Activated CD8-positive, alpha-beta memory T cell treated with anti-CD3 and anti-CD28 coated beads for 24 hours (primary cell): ENCODE measurements around the gene DDX27.
"Not testable (repeated sequence)": the region's sequence is repeated elsewhere in the genome, so short reads cannot be mapped to it uniquely, and the experiment has no call there.

Source experiments
- DNase-seq: peaks from one replicate; pipeline ENCODE4 v3.0.0-alpha.2; 2020

DDX27 gene

GRCh38 chr20:49219091-49219923 lies at the start of gene DDX27:
DDX27 (plus strand) TSS chr20:49219416; CDS start chr20:49219449, 33 bp downstream.
- peak; percentile 98 for DNase-seq

GRCh38 chr20:49169547-49169946 lies 49.7 kb upstream of the DDX27 start:
- DNase-seq, result no peak

GRCh38 chr20:49170714-49171113 lies 48.5 kb upstream of the DDX27 start:
- no peak for DNase-seq

- DNase-seq, result no peak
Measured at GRCh38 chr20:49171909-49172308, 47.3 kb upstream of the DDX27 start.

DNA sequence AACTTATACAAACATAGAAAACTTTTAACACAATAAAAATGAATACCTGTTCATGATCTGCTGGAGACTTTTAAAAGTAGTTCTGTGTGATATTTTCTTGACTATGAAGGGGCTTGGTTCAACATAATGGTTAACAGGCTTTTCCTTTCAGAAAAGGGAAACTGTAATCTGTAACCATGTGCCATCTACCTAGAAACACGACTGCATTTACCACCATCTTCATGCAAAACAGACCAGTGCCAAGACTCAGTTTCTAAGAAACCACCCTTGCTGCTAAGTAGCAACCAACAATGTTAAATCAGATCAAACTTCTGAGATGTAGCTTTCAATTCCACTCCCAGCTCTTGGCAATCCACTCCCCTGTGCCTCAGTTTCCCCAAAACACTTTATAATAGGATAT lies 46.8 kb upstream of the DDX27 start:
- no peak for DNase-seq

GRCh38 chr20:49174183-49174582 lies 45.0 kb upstream of the DDX27 start:
- DNase-seq, result no peak

GRCh38 chr20:49179368-49180277 lies 39.6 kb upstream of the DDX27 start:
- no peak for DNase-seq

DNA sequence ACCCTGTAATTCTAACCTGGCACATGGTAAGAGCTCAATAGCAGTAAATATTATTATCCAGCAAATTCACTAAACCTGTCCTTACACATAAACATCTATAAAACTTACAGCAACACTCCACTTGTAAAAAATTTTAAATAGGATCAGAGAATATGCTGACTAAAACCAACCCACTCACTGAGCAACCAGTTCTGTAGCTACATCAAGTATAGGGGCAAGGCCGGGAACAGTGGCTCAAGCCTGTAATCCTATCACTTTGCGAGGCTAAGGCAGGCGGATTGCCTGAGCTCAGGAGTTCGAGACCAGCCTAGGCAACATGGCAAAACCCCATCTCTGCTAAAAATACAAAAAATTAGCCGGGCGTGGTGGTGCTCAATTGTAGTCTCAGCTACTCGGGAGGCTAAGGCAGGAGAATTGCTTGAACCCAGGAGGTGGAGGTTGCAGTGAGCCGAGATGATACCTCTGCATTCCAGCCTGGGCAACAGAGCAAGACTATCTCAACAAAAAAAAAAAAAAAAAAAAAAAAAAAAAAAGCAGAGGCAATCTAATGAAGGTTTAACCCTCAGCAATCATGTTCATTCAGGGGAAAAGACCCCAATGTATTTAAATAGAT lies 37.8 kb upstream of the DDX27 start:
- no peak for DNase-seq

- DNase-seq, result no peak
Measured at GRCh38 chr20:49183444-49183843, 35.8 kb upstream of the DDX27 start.

DNA sequence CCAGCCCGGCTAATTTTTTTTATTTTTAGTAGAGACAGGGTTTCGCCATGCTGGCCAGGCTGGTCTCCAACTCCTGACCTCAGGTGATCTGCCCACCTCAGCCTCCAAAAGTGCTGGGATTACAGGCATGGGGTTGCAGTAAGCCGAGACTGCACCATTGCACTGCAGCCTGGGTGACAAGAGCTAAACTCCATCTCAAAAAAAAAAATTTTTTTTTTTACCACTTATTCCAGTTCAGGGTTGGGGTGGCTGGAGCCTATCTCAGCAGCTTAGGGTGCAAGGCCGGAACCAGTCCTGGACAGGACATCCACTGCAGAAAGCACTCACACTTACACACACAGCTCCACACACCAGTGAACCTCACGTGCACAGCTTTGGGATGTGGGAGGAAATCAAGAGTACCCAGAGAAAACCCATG lies 35.1 kb upstream of the DDX27 start:
- not testable (repeated sequence) for DNase-seq

- DNase-seq, result no peak
Measured at GRCh38 chr20:49184691-49185070, 34.5 kb upstream of the DDX27 start.

GRCh38 chr20:49185071-49185761 lies 34.0 kb upstream of the DDX27 start:
- no peak for DNase-seq

- peak; percentile 80 for DNase-seq
Measured at GRCh38 chr20:49186535-49187329, 32.5 kb upstream of the DDX27 start.

GRCh38 chr20:49187330-49187850 lies 31.8 kb upstream of the DDX27 start:
- peak; percentile 69 for DNase-seq

DNA sequence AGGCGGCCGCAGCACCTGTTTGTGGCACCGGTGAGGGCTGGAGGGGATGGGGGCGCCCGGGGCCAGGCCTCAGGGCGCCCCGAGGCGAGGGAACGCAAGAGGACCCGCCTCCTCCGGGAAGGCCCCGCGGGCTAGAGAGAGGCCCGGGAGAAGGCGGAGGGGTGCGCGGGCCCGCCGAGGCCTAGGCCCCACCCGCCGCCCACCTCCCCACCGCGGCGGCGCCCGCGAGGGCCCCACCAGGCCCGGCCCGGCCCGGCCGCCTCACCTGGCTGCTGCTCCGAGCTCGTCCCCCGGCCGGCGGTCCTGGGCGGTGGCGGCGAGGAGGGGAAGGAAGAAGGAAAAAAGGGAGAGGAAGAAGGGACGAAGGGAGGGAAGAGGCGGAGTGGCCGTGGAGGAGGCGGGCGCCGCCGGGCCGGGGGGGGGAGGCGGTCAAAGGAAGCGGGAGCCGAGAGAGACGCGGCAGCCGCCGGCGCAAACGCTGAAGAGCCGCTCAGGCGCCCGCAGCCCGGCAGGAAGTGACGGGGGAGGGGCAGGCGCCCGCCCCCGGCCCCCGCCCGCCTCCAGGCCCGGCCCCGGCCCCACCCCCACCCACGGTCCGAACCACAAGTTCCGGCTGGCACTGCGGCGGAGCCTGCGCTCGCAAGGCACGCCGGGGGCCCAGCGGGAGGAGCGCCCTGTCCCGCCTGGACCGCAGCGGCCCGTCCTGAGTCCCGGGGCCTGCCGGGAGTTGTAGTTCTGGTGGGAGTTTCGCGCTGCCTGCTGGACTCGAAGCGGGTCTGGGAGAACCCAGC lies 31.2 kb upstream of the DDX27 start, which contains the start of gene STAU1:
STAU1 (minus strand) TSS at position 484 of the 791 bp plus-strand sequence. CDS start 22,133 bp downstream, outside the sequence.
- DNase-seq, result peak; percentile 94

DNA sequence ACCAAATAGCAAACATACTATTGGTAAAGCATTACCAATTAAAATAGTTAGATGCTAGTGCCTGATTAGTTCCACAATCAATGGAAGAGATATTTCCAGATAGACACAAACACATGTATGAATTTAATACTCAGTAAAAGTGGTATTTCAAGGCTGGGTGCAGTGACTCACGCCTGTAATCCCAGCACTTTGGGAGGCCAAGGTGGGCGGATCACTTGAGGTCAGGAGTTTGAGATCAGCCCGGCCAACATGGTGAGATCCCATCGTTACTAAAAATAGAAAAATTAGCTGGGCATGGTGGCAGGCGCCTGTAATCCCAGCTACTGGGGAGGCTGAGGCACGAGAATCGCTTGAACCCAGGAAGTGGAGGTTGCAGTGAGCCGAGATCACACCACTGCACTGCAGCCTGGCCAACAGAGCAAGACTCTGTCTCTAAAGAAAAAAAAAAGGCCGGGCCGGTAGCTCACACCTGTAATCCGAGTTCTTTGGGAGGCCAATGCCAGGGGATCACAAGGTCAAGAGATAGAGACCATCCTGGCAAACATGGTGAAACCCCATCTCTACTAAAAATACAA lies 26.2 kb upstream of the DDX27 start:
- peak; percentile 11 for DNase-seq

DNA sequence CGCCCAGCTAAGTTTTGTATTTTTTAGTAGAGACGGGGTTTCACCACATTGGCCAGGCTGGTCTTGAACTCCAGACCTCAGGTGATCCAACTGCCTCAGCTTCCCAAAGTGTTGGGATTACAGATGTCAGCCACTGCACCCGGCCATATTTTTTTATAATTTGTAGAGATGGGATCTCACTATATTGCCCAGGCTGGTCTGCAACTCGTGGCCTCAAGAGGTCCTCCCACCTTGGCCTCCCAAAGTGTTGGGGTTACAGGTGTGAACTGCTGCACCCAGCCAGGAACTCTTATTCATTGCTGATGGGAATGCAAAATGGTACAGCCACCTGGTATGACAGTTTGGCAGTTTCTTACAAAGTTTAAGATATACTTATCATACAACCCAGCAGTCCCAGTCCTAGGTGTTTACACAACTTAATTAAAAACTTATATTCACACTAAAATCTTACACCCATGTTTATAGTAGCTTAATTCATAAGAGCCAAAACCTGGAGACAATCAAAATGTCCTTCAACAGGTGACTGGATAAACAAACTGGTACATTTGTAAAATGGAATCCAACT lies 19.4 kb upstream of the DDX27 start:
- DNase-seq, result no peak

DNA sequence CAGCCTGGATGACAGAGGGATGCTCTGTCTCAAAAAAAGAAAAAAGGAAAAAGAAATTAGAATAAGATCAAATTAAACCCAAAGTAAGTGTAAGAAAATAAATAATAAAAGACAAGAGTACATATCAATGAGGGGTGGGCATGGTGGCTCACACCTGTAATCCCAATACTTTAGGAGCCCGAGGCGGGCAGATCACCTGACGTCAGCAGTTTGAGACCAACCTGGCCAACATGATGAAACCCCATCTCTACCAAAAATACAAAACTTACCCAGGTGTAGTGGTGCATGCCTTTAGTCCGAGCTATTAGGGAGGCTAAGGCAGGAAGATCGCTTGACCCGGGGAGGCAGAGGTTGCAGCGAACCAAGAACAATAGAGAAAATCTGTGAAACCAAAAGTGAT lies 16.2 kb upstream of the DDX27 start:
- no peak for DNase-seq

GRCh38 chr20:49203746-49204145 lies 15.5 kb upstream of the DDX27 start:
- no peak for DNase-seq

GRCh38 chr20:49207076-49207475 lies 12.1 kb upstream of the DDX27 start:
- DNase-seq, result no peak
